ENCODE measurements around the gene ZDHHC14. TPM values are rescaled to one million over a fixed set of nuclear protein-coding genes. Genes with fewer than 3 reads are reported as not detected.

ZDHHC14 gene
- total and polyA plus RNA-seq, 12 donors = 7.7 to 31.2 (median 15.2) TPM

GRCh38 chr6:157539900-157540752 lies 159.1 kb downstream of the ZDHHC14 start:
- Histone ChIP-seq H3K27ac (no peak overlapping the region), H3K4me3 (no peak overlapping the region), H3K4me1 (peaks cover 0 to 56% (median 38%) of the 10 kb centered on the region in 9 donors), H3K27me3 (no peaks in the 10 kb centered on the region), H3K9me3 (no peaks in the 10 kb centered on the region), H3K36me3 (peaks cover 0 to 28% (median 0%) of the 10 kb centered on the region in 9 donors)
- intact Hi-C loops (cut with DNase I) = loop anchor here in 1 of 10 donors (5.0 kb wide), 1 partner anchor 223 kb away; no protein-coding TSS in a partner anchor
- 83 to 86% methylated on average over 16 of the region's 16 CpGs for WGBS, 2 donors
- TF ChIP-seq, protein P1, sequence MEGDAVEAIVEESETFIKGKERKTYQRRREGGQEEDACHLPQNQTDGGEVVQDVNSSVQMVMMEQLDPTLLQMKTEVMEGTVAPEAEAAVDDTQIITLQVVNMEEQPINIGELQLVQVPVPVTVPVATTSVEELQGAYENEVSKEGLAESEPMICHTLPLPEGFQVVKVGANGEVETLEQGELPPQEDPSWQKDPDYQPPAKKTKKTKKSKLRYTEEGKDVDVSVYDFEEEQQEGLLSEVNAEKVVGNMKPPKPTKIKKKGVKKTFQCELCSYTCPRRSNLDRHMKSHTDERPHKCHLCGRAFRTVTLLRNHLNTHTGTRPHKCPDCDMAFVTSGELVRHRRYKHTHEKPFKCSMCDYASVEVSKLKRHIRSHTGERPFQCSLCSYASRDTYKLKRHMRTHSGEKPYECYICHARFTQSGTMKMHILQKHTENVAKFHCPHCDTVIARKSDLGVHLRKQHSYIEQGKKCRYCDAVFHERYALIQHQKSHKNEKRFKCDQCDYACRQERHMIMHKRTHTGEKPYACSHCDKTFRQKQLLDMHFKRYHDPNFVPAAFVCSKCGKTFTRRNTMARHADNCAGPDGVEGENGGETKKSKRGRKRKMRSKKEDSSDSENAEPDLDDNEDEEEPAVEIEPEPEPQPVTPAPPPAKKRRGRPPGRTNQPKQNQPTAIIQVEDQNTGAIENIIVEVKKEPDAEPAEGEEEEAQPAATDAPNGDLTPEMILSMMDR (IDR thresholded peaks at IDR 0.05) = no peak
- DNase-seq (no peak), ATAC-seq (peak in 3 of 8 donors; percentile 56 to 69 (median 67))

DNA sequence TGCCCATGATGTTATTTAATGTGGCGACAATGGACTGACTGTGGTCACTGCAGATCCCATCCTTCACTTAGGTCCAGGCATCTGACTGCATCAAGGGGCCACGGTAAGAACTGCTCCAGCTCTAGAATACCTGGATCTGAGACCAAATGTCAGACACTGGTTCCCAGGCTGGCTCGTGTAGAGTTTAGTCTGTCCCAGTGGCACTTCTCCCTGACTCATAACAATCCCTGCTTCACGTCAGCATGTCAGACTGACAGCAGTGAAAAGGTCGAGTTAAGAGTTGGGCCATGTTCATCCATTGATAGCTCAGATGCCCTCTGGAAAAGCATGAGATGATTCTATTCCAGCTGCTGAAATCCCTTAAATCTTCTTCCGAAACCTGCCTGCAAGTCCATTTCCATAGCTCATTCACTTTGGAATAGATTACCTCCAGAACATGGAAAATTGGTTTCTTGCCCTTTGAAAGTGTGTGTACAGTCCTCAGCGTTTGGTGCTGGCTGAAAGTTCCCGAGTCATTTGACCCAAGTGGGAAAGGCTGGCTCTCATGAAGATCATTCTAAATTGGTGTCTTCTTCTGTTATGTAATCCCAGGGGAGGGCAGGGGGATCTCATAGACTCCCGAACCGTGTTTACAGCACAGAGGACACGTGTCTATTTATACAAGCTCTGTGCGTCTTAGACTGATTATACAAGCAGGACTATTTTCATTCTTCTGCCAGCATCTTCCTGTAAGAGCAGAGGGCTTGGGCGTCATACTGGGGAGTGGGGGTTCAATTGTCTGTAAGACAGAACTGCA lies 160.8 kb downstream of the ZDHHC14 start:
- Histone ChIP-seq H3K4me3 (no peak overlapping the region), H3K4me1 (peaks cover 0 to 41% (median 23%) of the 10 kb centered on the region in 9 donors), H3K27me3 (no peaks in the 10 kb centered on the region), H3K9me3 (no peaks in the 10 kb centered on the region), H3K27ac (peak overlapping the region in 4 of 10 donors; percentile 39 to 65 (median 47)), H3K36me3 (peaks cover 0 to 29% (median 0%) of the 10 kb centered on the region in 9 donors)
- intact Hi-C loops (cut with DNase I) = no loop called here
- WGBS, 2 donors = 48 to 59% methylated on average over 13 of the region's 13 CpGs
- DNase-seq = no peak
- TF ChIP-seq, protein P1 (IDR thresholded peaks at IDR 0.05) = no peak
- ATAC-seq = peak in 6 of 8 donors; percentile 77 to 94 (median 88)

DNA sequence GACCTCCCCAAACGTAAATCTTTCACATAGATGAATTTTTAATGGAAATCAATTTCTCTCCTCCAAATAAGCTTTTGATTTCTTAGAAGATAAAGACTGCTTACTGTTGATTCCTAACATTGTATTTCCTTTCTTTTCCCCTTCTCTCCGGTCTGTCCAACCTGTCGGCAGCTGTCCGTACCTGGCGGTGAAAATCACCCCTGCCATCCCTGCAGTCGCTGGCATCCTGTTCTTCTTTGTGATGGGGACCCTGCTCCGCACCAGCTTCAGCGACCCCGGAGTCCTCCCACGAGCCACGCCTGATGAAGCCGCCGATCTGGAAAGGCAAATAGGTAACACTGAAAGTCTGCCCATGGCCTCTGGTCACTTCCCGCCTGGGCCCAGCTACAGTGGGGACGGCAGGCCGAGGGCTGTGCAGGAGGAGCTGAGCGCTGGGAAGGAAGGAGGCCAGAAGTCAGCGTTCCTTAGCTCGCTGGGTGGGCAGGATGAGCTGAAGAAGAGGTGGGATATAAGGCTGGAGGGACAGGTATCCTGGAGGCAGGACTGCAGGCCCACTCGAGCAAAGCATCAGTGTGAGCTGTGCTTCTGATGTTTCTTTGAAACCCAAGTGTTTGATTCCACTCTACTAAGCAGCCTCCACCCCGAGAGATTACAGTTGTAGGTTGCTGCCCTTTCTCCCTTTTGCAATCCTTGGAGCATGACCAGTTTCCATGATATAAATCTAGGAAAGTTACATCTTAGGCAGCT lies 161.6 kb downstream of the ZDHHC14 start:
- no peak overlapping the region for H3K4me3 ChIP-seq

More for the DNA sequence above, 161.6 kb downstream of the ZDHHC14 start:
- Histone ChIP-seq H3K9me3 (no peaks in the 10 kb centered on the region), H3K4me1 (peaks cover 0 to 36% (median 16%) of the 10 kb centered on the region in 9 donors), H3K27ac (no peak overlapping the region), H3K36me3 (peaks cover 0 to 29% (median 0%) of the 10 kb centered on the region in 9 donors), H3K27me3 (no peaks in the 10 kb centered on the region)
- 88 to 90% methylated on average over 21 of the region's 21 CpGs for WGBS, 2 donors
- TF ChIP-seq, protein P1 (IDR thresholded peaks at IDR 0.05) = no peak
- DNase-seq = no peak
- ATAC-seq = peak in 1 of 8 donors; percentile 28
- intact Hi-C loops (cut with DNase I) = no loop called here

Data from heart right ventricle (tissue), 16 donors.